ENCODE results near the gene CAAP1.
"Not testable (repeated sequence)": the region's sequence is repeated elsewhere in the genome, so short reads cannot be mapped to it uniquely, and the experiment has no call there.

The CAAP1 gene

DNA sequence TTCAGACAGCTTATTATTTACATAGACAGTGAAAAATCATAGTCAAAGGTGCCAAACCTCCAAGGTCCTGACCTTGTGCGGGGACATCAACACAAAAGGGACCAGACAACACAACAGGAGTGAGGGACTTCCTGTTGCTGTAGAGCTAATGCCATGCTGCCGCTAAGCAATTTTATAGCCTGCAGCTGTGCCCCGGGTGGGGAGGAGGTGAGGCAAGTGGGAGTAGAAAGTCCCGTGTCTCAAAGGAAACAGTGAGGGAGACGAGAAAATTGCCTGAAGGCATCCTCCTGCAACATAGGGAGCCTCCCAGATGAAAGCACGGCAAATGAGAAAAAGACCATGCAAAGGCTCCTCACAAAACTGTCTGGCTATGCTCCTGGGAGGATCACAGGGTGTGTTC is 58.8 kb downstream of the CAAP1 start:
- no peak for DNase-seq (ENCODE audit: low read depth)

GRCh38 chr9:26828391-26828955 is 64.1 kb downstream of the CAAP1 start:
- not testable (repeated sequence) for DNase-seq (ENCODE audit: low read depth)

- no peak for DNase-seq (ENCODE audit: low read depth)
Measured at GRCh38 chr9:26814799-26815198, 77.8 kb downstream of the CAAP1 start.

- DNase-seq (ENCODE audit: low read depth): no peak
Measured at GRCh38 chr9:26813247-26813646, 79.4 kb downstream of the CAAP1 start.

GRCh38 chr9:26812217-26812616 is 80.4 kb downstream of the CAAP1 start:
- DNase-seq (ENCODE audit: low read depth): no peak

DNA sequence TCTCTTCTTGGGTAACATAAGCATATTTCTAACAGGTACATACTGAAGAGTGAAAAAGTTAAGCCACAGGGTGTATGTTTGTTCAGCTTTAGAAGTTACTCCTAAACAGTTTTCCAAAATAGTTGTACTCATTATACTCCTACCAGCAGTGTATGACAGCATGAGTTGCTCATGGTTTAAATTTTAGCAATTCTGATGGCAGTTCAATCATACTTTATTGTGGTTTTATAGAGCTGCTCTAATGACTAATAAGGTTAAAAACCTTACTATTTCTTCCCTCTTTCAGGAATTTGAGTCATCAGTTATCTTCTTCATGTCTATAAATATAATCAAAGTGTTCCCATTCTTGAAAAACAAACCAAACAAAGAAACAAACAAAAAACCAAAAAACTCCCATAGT is 81.5 kb downstream of the CAAP1 start:
- DNase-seq (ENCODE audit: low read depth): no peak

DNA sequence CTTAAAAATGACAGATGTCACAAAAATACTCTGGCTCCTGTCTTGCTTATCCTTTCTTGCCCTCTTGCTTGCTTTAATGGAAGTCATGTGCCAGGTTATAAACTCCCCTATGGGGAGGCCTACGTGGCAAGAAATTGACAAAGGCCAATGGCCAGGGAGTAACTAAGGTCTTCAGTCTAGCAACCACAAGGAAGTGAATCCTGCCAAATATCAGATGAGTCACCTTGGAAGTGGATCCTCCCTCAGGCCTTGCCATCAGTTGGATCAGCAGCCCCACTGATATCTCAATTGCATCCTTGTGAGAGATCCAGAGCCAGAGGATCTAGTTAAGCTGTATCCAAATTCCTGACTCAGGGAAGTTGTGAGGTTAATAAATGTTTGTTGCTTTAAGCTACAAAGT is 82.8 kb downstream of the CAAP1 start:
- peak; percentile 82 for DNase-seq (ENCODE audit: low read depth)

DNA sequence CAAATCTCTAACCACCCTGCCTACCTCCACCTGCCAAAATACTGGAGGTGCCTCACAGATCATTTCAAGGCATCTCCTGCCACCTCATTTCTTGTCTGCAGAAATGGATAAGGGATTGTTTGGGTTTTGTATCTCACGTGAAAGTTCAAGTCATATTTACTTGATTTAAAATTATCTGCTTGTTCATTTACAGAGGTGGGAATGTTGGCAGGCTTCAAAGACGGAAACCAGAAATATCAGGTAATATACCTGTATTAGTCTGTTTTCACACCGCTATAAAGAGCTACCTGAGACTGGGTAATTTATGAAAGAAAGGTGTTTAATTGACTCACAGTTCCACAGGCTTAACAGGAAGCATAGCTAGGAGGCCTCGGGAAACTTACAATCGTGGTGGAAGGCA is 85.4 kb downstream of the CAAP1 start:
- DNase-seq (ENCODE audit: low read depth): no peak

GRCh38 chr9:26802921-26803320 is 89.7 kb downstream of the CAAP1 start:
- no peak for DNase-seq (ENCODE audit: low read depth)

DNA sequence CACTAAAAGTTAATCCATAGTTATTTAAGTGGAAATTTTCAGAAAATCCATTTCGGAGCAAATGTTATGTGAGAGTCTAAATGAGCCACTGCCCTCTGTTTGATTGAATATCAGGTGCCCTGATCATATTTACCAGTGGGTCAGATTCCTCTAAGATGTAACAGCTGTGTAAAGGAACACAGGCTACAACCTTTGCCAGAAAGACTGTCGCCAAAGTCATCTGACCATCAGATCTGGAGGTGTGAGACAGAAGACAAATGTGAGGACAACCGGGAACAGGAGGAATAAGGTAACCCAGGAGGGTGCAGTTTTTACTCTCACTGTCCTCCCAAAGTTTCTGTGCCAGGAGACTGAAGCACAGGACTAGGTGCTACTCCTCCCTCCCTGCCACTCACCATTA is 90.8 kb downstream of the CAAP1 start:
- DNase-seq (ENCODE audit: low read depth): no peak

GRCh38 chr9:26800322-26800721 is 92.3 kb downstream of the CAAP1 start:
- DNase-seq (ENCODE audit: low read depth): no peak

GRCh38 chr9:26791274-26791673 is 101.3 kb downstream of the CAAP1 start:
- DNase-seq (ENCODE audit: low read depth): no peak
